Measurements from ENCODE around the gene VPS13C. TPM values are rescaled to one million over a fixed set of nuclear protein-coding genes. Genes with fewer than 3 reads are reported as not detected.

VPS13C gene
- total and polyA plus RNA-seq, 2 donors (not counting 3 experiments of a cell fraction or from before 2014, with no cell fraction given): 10.8 to 60.3 TPM

GRCh38 chr15:61879219-61879618 lies 181.0 kb downstream of the VPS13C start:
- peak overlapping the region; percentile 52 for H3K4me2 ChIP-seq (ENCODE audit: insufficient read depth, low read length)
- no peaks in the 10 kb centered on the region for H3K9me3 ChIP-seq (replicated peaks; ENCODE audit: control insufficient read depth, insufficient read depth, low read length)
- no peaks in the 10 kb centered on the region for H3K36me3 ChIP-seq (ENCODE audit: control insufficient read depth in 2 of 2, extremely low read depth in 1 of 2, insufficient read depth in 2 of 2, low read length in 2 of 2)
- FAIRE-seq: peak; percentile 55
- POLR2A ChIA-PET: no interaction called here
- H3K27ac ChIP-seq (ENCODE audit: insufficient read depth, low read depth, low read length): no peak overlapping the region
- BruUV-seq (replicated peaks): no TSS peak
- intact Hi-C loops (cut with micrococcal nuclease): no loop called here
- H3K9ac ChIP-seq (replicated peaks; ENCODE audit: extremely low read depth, insufficient read depth, low read length): no peak overlapping the region
- CTCF ChIA-PET: interaction anchor here (0.9 to 2.8 kb wide), 4 partner anchors 45 to 428 kb away, joined by 3 to 12 read pairs (median 5); no protein-coding TSS in a partner anchor
- no peak overlapping the region for H3K4me3 ChIP-seq (replicated peaks in 1 of 3; ENCODE audit: insufficient read depth in 1 of 3, low read depth in 1 of 3, low read length in 3 of 3)
- DNase-seq (ENCODE audit: low read depth, low spot score): peak; percentile 49
- dilution Hi-C loops (cut with MboI; ENCODE audit: extremely low pct_ligation_motif_present, low sequenced_read_pairs): no loop called here
- no peaks in the 10 kb centered on the region for H3K9me1 ChIP-seq (replicated peaks; ENCODE audit: control insufficient read depth, extremely low read depth, insufficient read depth, low read length)
- no peaks in the 10 kb centered on the region for H3K79me2 ChIP-seq (ENCODE audit: control insufficient read depth, insufficient read depth, low read length)
- no peak overlapping the region for H2AFZ ChIP-seq (ENCODE audit: low read depth, low read length)
- no peaks in the 10 kb centered on the region for H3K27me3 ChIP-seq (ENCODE audit: control insufficient read depth in 2 of 2, insufficient read depth in 2 of 2, low read length in 2 of 2)
- peaks cover 19% of the 10 kb centered on the region for H3K4me1 ChIP-seq (ENCODE audit: control insufficient read depth, extremely low read depth, insufficient read depth, low read length)
- no peaks in the 10 kb centered on the region for H4K20me1 ChIP-seq (replicated peaks; ENCODE audit: control insufficient read depth, extremely low read depth, insufficient read depth, low read length)
- TF ChIP-seq MYC (IDR thresholded peaks at IDR 0.05; ENCODE audit: low read depth, low read length) (no peak), GATA2 (IDR thresholded peaks at IDR 0.05; ENCODE audit: insufficient read depth, insufficient read length, low read depth, low read length) (no peak), POLR2A (IDR thresholded peaks at IDR 0.05; ENCODE audit: low read depth, low read length) (no peak), FOS (IDR thresholded peaks at IDR 0.05; ENCODE audit: borderline replicate concordance, insufficient read depth, low read length) (no peak), POLR2AphosphoS5 (IDR thresholded peaks at IDR 0.05; ENCODE audit: insufficient read depth, low read depth, low read length) (no peak), JUN (IDR thresholded peaks at IDR 0.05; ENCODE audit: borderline replicate concordance, insufficient read depth, insufficient read length, low read depth) (no peak), EZH2 (IDR thresholded peaks at IDR 0.05; ENCODE audit: borderline replicate concordance, low read depth, low read length, severe bottlenecking) (no peak)
- TF ChIP-seq, protein P1, sequence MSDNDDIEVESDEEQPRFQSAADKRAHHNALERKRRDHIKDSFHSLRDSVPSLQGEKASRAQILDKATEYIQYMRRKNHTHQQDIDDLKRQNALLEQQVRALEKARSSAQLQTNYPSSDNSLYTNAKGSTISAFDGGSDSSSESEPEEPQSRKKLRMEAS (IDR thresholded peaks at IDR 0.05; ENCODE audit: insufficient read depth, insufficient read length): no peak
- TF ChIP-seq, protein P2, sequence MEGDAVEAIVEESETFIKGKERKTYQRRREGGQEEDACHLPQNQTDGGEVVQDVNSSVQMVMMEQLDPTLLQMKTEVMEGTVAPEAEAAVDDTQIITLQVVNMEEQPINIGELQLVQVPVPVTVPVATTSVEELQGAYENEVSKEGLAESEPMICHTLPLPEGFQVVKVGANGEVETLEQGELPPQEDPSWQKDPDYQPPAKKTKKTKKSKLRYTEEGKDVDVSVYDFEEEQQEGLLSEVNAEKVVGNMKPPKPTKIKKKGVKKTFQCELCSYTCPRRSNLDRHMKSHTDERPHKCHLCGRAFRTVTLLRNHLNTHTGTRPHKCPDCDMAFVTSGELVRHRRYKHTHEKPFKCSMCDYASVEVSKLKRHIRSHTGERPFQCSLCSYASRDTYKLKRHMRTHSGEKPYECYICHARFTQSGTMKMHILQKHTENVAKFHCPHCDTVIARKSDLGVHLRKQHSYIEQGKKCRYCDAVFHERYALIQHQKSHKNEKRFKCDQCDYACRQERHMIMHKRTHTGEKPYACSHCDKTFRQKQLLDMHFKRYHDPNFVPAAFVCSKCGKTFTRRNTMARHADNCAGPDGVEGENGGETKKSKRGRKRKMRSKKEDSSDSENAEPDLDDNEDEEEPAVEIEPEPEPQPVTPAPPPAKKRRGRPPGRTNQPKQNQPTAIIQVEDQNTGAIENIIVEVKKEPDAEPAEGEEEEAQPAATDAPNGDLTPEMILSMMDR (IDR thresholded peaks at IDR 0.05; ENCODE audit: extremely low read depth in 1 of 2, insufficient read depth in 1 of 2, low read depth in 1 of 2, low read length in 2 of 2): no peak

All from endothelial cell of umbilical vein (primary cell).